Gastrocnemius medialis (tissue), 4 donors: ENCODE results near the gene BSN.

Experiments
- CTCF ChIP-seq, 5 experiments: fragments of 450-650 bp in 3 of 5; fragments of 200-600 bp in 2 of 5; sonication (generic) in 2 of 5; IDR thresholded peaks in 4 of 5; conservative IDR thresholded peaks in 1 of 5; 1 replicate in 4 of 5; 2 replicates in 1 of 5; pipeline ENCODE4 v1.5.1; 2016 to 2019; ENCODE audit warnings: antibody characterized with exemption in 5 of 5, mild to moderate bottlenecking in 3 of 5, moderate library complexity in 3 of 5
- POLR2A ChIP-seq, 2 donors: fragments of 450-650 bp; IDR thresholded peaks; one replicate each; pipeline ENCODE4 v1.6.1; 2017; ENCODE audit warnings: antibody characterized with exemption in 2 of 2, mild to moderate bottlenecking in 2 of 2, moderate library complexity in 2 of 2

GRCh38 chr3:49531218-49531617, 23.1 kb upstream of the BSN start:
- TF ChIP-seq CTCF (IDR thresholded peaks at IDR 0.05 in 4 of 5, conservative IDR thresholded peaks at IDR 0.05 in 1 of 5) (no peak), POLR2A (IDR thresholded peaks at IDR 0.05) (no peak)
